ENCODE results near the gene SLC9A4.
"Not testable (repeated sequence)": the region's sequence is repeated elsewhere in the genome, so short reads cannot be mapped to it uniquely, and the experiment has no call there.

SLC9A4 gene

GRCh38 chr2:102558463-102558862 is 85.4 kb downstream of the SLC9A4 start:
- H3K27me3 ChIP-seq (ENCODE audit: low read depth, low read length): no peaks in the 10 kb centered on the region
- H3K4me1 ChIP-seq (ENCODE audit: control insufficient read depth in 1 of 2, insufficient read depth in 2 of 2, low read length in 2 of 2): no peaks in the 10 kb centered on the region
- H3K9me3 ChIP-seq (ENCODE audit: control insufficient read depth in 1 of 2, low read length in 2 of 2): no peaks in the 10 kb centered on the region
- no peak overlapping the region for H3K4me3 ChIP-seq (ENCODE audit: low read depth in 1 of 2, low read length in 2 of 2)
- H3K27ac ChIP-seq (ENCODE audit: low read length): no peak overlapping the region
- no peaks in the 10 kb centered on the region for H3K36me3 ChIP-seq (ENCODE audit: control insufficient read depth in 1 of 2, insufficient read depth in 2 of 2, low read length in 2 of 2)

GRCh38 chr2:102562542-102562941 is 89.5 kb downstream of the SLC9A4 start:
- H3K4me3 ChIP-seq (ENCODE audit: low read depth in 1 of 2, low read length in 2 of 2); H3K4me1 ChIP-seq (ENCODE audit: control insufficient read depth in 1 of 2, insufficient read depth in 2 of 2, low read length in 2 of 2); H3K27ac ChIP-seq (ENCODE audit: low read length); H3K9me3 ChIP-seq (ENCODE audit: control insufficient read depth in 1 of 2, low read length in 2 of 2); H3K27me3 ChIP-seq (ENCODE audit: low read depth, low read length); H3K36me3 ChIP-seq (ENCODE audit: control insufficient read depth in 1 of 2, insufficient read depth in 2 of 2, low read length in 2 of 2): not testable (repeated sequence)

- Histone ChIP-seq H3K4me1 (ENCODE audit: control insufficient read depth in 1 of 2, insufficient read depth in 2 of 2, low read length in 2 of 2) (no peaks in the 10 kb centered on the region), H3K36me3 (ENCODE audit: control insufficient read depth in 1 of 2, insufficient read depth in 2 of 2, low read length in 2 of 2) (no peaks in the 10 kb centered on the region), H3K27ac (ENCODE audit: low read length) (no peak overlapping the region), H3K4me3 (ENCODE audit: low read depth in 1 of 2, low read length in 2 of 2) (no peak overlapping the region), H3K27me3 (ENCODE audit: low read depth, low read length) (no peaks in the 10 kb centered on the region), H3K9me3 (ENCODE audit: control insufficient read depth in 1 of 2, low read length in 2 of 2) (peaks cover 5 to 6% of the 10 kb centered on the region in 2 donors)
Observed at GRCh38 chr2:102575888-102576287, 102.9 kb downstream of the SLC9A4 start.

- Histone ChIP-seq H3K4me1 (ENCODE audit: control insufficient read depth in 1 of 2, insufficient read depth in 2 of 2, low read length in 2 of 2) (no peaks in the 10 kb centered on the region), H3K9me3 (ENCODE audit: control insufficient read depth in 1 of 2, low read length in 2 of 2) (peaks cover 5 to 6% of the 10 kb centered on the region in 2 donors), H3K4me3 (ENCODE audit: low read depth in 1 of 2, low read length in 2 of 2) (no peak overlapping the region)
Observed at GRCh38 chr2:102578376-102578775, 105.3 kb downstream of the SLC9A4 start.

GRCh38 chr2:102581911-102582310 is 108.9 kb downstream of the SLC9A4 start:
- H3K27ac ChIP-seq (ENCODE audit: low read length): no peak overlapping the region
- H3K4me3 ChIP-seq (ENCODE audit: low read depth in 1 of 2, low read length in 2 of 2): no peak overlapping the region
- no peaks in the 10 kb centered on the region for H3K36me3 ChIP-seq (ENCODE audit: control insufficient read depth in 1 of 2, insufficient read depth in 2 of 2, low read length in 2 of 2)
- peaks cover 0 to 6% of the 10 kb centered on the region in 2 donors for H3K9me3 ChIP-seq (ENCODE audit: control insufficient read depth in 1 of 2, low read length in 2 of 2)
- no peaks in the 10 kb centered on the region for H3K27me3 ChIP-seq (ENCODE audit: low read depth, low read length)
- H3K4me1 ChIP-seq (ENCODE audit: control insufficient read depth in 1 of 2, insufficient read depth in 2 of 2, low read length in 2 of 2): no peaks in the 10 kb centered on the region

More at GRCh38 chr2:102578376-102578775, 105.3 kb downstream of the SLC9A4 start:
- Histone ChIP-seq H3K27me3 (ENCODE audit: low read depth, low read length) (no peaks in the 10 kb centered on the region), H3K36me3 (ENCODE audit: control insufficient read depth in 1 of 2, insufficient read depth in 2 of 2, low read length in 2 of 2) (no peaks in the 10 kb centered on the region), H3K27ac (ENCODE audit: low read length) (no peak overlapping the region)

- H3K9me3 ChIP-seq (ENCODE audit: control insufficient read depth in 1 of 2, low read length in 2 of 2): peaks cover 0 to 6% of the 10 kb centered on the region in 2 donors
- no peak overlapping the region for H3K4me3 ChIP-seq (ENCODE audit: low read depth in 1 of 2, low read length in 2 of 2)
- H3K27ac ChIP-seq (ENCODE audit: low read length): no peak overlapping the region
- H3K4me1 ChIP-seq (ENCODE audit: control insufficient read depth in 1 of 2, insufficient read depth in 2 of 2, low read length in 2 of 2): no peaks in the 10 kb centered on the region
- no peaks in the 10 kb centered on the region for H3K36me3 ChIP-seq (ENCODE audit: control insufficient read depth in 1 of 2, insufficient read depth in 2 of 2, low read length in 2 of 2)
- H3K27me3 ChIP-seq (ENCODE audit: low read depth, low read length): no peaks in the 10 kb centered on the region
Observed at GRCh38 chr2:102582845-102583244, 109.8 kb downstream of the SLC9A4 start.
